Vagina (tissue), 2 donors: ENCODE measurements around the gene SMIM32. TPM values are rescaled to one million over a fixed set of nuclear protein-coding genes. Genes with fewer than 3 reads are reported as not detected.

Source experiments
- DNase-seq, 2 donors: peaks; one replicate each; pipeline ENCODE4 v3.0.0-alpha.2; 2017; ENCODE audit errors: extremely low spot score in 2 of 2
- H3K27ac ChIP-seq: fragments of 200-600 bp; sonication (generic); one replicate; pipeline ENCODE4 v1.5.1; 2019
- H3K27me3 ChIP-seq: fragments of 200-600 bp; sonication (generic); one replicate; pipeline ENCODE4 v1.5.1; 2019
- H3K36me3 ChIP-seq, 2 donors: fragments of 200-600 bp; sonication (generic); one replicate each; pipeline ENCODE4 v1.5.1; 2017 to 2019
- H3K4me1 ChIP-seq: fragments of 200-600 bp; sonication (generic); one replicate; pipeline ENCODE4 v1.5.1; 2019
- H3K4me3 ChIP-seq, 2 donors: fragments of 200-600 bp; sonication (generic); 1 replicate in 1 of 2; 2 replicates in 1 of 2; pipeline ENCODE4 v1.5.1; 2016 to 2019
- H3K9me3 ChIP-seq: fragments of 200-600 bp; sonication (generic); one replicate; pipeline ENCODE4 v1.5.1; 2019
- POLR2A ChIP-seq, 2 donors: fragments of 450-650 bp; IDR thresholded peaks; one replicate each; pipeline ENCODE4 v1.6.1; 2017; ENCODE audit warnings: antibody characterized with exemption in 2 of 2, mild to moderate bottlenecking in 2 of 2, moderate library complexity in 2 of 2
- POLR2AphosphoS5 ChIP-seq, 2 donors: sonication (generic); formaldehyde crosslinking; IDR thresholded peaks; one replicate each; pipeline ENCODE4 v1.9.0; 2017; ENCODE audit warnings: antibody characterized with exemption in 2 of 2, mild to moderate bottlenecking in 2 of 2, low read depth in 1 of 2; ENCODE audit not compliant: insufficient read depth in 1 of 2
- intact Hi-C: fragments of 100-400 bp; cut with DNase I; formaldehyde crosslinking; loops from one replicate; pipeline ENCODE4 v1.15.1; 2023
- total RNA-seq: library from RNA; depleted of rRNA; stranded (reverse); fragments of >200 nt; gene quantifications from one replicate; pipeline ENCODE4 v1.2.3, GENCODE V29; 2016
- TF ChIP-seq, protein P1 (sequence below), 3 experiments: fragments of 450-650 bp in 2 of 3; fragments of 200-600 bp in 1 of 3; sonication (generic) in 1 of 3; IDR thresholded peaks; one replicate each; pipeline ENCODE4 v1.5.1; 2017 to 2019; ENCODE audit warnings: antibody characterized with exemption in 3 of 3, mild to moderate bottlenecking in 2 of 3, moderate library complexity in 2 of 3

The SMIM32 gene
- total RNA-seq: not detected

DNA sequence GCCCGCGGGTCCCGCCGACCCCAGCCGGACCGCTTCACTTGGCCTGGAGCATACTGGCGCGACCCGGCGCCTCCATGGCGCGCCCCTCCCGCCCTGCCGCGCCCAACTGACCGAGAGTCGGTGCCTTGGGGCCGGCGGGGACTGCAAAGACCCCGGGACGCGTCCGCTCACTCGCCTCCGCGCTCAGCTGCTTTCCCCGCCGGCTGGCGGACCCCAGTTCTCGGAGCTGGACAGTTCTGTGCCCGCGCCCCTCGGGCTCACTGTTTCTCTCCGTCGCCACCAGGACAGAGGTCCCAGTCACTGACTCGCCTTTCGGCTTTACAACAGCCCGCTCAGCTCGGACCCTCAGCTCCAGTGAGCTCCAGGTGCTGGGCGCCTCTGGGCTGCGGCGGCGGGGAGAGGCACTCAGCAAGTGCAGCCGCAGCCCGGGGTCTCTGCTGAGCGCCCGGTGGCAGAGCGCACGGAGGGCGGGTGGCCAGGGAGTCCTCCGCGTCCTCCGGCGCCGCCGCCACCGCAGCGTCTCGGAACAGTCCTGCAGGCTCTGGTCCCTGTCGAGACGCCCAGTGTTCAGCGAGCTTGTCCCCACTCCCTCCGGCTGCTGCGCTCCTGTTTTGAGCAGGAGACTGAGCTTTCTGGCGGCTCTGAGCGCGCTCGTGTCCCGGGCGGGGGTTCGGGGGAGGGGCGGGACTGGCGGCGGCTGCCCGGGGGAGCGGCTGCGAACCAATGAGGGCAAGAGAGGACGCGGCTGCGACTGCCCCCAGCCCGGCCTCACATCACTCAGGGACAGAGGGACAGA, at the start of gene SMIM32:
Gene SMIM32 (minus strand): TSS at position 637 of the 796 bp plus-strand sequence. CDS start 638 bp downstream, outside the sequence.
- Histone ChIP-seq H3K4me3 (peak within 1 kb of the TSS; percentile 29 to 47), H3K4me1 (peaks cover 28% of the 10 kb centered on the region), H3K27me3 (no peaks in the 10 kb centered on the region), H3K9me3 (no peaks in the 10 kb centered on the region), H3K36me3 (peaks cover 0 to 11% of the 10 kb centered on the region in 2 donors), H3K27ac (no peak within 1 kb of the TSS)
- no peak for DNase-seq
- intact Hi-C loops: no loop called here
- TF ChIP-seq, protein P1, sequence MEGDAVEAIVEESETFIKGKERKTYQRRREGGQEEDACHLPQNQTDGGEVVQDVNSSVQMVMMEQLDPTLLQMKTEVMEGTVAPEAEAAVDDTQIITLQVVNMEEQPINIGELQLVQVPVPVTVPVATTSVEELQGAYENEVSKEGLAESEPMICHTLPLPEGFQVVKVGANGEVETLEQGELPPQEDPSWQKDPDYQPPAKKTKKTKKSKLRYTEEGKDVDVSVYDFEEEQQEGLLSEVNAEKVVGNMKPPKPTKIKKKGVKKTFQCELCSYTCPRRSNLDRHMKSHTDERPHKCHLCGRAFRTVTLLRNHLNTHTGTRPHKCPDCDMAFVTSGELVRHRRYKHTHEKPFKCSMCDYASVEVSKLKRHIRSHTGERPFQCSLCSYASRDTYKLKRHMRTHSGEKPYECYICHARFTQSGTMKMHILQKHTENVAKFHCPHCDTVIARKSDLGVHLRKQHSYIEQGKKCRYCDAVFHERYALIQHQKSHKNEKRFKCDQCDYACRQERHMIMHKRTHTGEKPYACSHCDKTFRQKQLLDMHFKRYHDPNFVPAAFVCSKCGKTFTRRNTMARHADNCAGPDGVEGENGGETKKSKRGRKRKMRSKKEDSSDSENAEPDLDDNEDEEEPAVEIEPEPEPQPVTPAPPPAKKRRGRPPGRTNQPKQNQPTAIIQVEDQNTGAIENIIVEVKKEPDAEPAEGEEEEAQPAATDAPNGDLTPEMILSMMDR (IDR thresholded peaks at IDR 0.05): no peak
- TF ChIP-seq POLR2AphosphoS5 (IDR thresholded peaks at IDR 0.05; ENCODE audit: insufficient read depth in 1 of 2, low read depth in 1 of 2) (no peak), POLR2A (IDR thresholded peaks at IDR 0.05) (no peak)

DNA sequence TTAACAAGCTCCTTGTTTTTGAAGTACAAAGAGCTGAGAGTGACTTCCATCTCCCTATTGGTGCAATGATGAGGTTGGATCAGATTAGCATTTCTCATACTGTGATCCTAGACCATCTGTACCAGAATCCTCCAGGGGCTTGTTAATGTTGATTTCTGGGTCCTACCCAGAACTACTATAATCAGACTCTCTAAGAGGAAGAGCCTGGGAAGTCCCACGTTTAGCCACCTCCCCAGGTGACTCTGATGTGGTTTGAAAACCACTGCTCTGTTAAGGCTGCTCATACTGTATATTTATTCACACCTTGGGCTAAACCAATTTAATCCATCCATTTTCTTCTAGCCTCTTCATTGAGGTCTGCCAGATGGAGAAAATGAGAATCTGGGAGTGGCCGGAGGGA, 49.6 kb upstream of the SMIM32 start:
- intact Hi-C loops: loop anchor here (10.0 kb wide), 1 partner anchor 522 kb away; no protein-coding TSS in a partner anchor
- Histone ChIP-seq H3K36me3 (no peaks in the 10 kb centered on the region), H3K9me3 (no peaks in the 10 kb centered on the region), H3K27ac (no peak overlapping the region), H3K27me3 (no peaks in the 10 kb centered on the region), H3K4me3 (no peak overlapping the region), H3K4me1 (no peaks in the 10 kb centered on the region)
- DNase-seq: no peak
- TF ChIP-seq POLR2A (IDR thresholded peaks at IDR 0.05) (no peak), POLR2AphosphoS5 (IDR thresholded peaks at IDR 0.05; ENCODE audit: insufficient read depth in 1 of 2, low read depth in 1 of 2) (no peak)
- TF ChIP-seq, protein P1 (IDR thresholded peaks at IDR 0.05): no peak

DNA sequence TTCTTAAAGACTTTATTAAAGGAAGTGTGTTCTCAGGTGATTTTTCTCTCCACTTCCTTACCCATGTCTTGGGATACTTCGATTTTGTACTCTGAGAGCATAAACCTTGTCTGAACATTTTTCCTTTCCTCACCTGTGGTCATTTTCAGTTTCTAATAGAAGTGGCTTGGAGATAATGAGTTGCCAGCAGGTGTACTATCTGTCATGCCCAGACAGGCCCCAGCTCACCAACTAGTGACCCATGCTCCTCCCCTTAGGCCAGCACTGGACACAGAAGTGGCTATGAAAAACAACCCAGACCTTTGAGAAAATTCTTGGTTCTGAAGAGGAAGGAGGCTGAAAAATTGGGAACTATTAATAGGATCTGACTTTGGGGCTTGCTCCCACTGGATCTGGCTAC, 49.2 kb upstream of the SMIM32 start:
- no peak for DNase-seq
- H3K27me3 ChIP-seq: no peaks in the 10 kb centered on the region
- H3K4me1 ChIP-seq: no peaks in the 10 kb centered on the region
- no peak overlapping the region for H3K4me3 ChIP-seq
- no peaks in the 10 kb centered on the region for H3K36me3 ChIP-seq
- no peak overlapping the region for H3K27ac ChIP-seq
- H3K9me3 ChIP-seq: no peaks in the 10 kb centered on the region
- TF ChIP-seq POLR2AphosphoS5 (IDR thresholded peaks at IDR 0.05; ENCODE audit: insufficient read depth in 1 of 2, low read depth in 1 of 2): no peak
- TF ChIP-seq, protein P1 (IDR thresholded peaks at IDR 0.05): no peak
- intact Hi-C loops: loop anchor here (10.0 kb wide), 1 partner anchor 523 kb away; no protein-coding TSS in a partner anchor

DNA sequence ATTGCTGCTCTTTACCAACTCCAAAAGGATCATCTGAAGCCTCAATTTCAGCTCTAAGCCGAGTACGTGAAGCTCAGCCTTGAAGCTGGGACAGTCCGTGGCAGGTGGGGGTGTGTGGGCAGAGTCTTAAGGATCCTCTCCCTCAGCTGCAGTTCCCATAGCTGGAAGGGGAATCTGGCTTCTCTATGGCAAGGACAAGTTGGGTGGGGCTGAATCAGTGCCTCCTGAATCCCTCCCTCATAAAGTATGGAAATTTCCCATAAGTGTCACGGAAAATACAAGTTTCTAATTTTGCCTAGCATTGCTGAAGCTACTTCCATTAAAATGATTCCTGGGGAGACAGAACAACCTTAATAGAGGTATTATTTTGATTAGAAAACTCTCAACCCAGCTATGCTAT, 47.9 kb upstream of the SMIM32 start:
- no peak for DNase-seq
- intact Hi-C loops: loop anchor here (10.0 kb wide), 1 partner anchor 524 kb away; no protein-coding TSS in a partner anchor
- Histone ChIP-seq H3K9me3 (no peaks in the 10 kb centered on the region), H3K36me3 (no peaks in the 10 kb centered on the region), H3K4me1 (no peaks in the 10 kb centered on the region), H3K27me3 (no peaks in the 10 kb centered on the region), H3K27ac (no peak overlapping the region), H3K4me3 (no peak overlapping the region)
- no peak for TF ChIP-seq POLR2AphosphoS5 (IDR thresholded peaks at IDR 0.05; ENCODE audit: insufficient read depth in 1 of 2, low read depth in 1 of 2)
- no peak for TF ChIP-seq POLR2A (IDR thresholded peaks at IDR 0.05)
- TF ChIP-seq, protein P1 (IDR thresholded peaks at IDR 0.05): no peak

DNA sequence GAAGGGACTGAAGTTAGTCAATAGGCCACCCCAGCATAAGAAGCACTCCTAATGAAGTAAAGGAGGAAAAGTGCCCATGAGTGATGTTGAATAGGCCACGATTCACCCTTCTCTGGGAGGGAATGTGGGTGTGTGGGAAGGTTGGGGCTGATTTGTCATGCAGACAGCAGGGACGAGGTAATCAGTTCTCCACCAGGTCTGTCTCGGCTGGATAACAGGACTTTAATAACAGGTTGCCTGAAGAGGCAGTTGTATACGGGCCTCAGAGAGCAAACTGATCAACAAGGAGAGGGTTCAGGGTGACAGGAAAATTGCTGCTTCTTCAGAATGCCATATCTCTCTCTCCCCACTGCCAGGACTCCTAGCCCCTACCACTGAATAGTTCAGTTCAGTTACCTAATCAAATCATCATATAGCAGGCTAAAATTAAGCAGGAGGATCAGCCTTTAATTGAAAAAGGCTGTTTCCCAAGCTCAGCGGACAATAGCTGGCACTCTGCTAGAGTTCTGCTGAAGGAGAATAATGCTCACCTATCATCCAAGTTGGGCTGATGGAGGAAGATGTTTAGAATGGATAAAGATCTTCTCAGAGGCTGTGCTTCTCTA, 43.6 kb upstream of the SMIM32 start:
- intact Hi-C loops: no loop called here
- Histone ChIP-seq H3K27ac (no peak overlapping the region), H3K36me3 (no peaks in the 10 kb centered on the region), H3K4me3 (no peak overlapping the region), H3K4me1 (no peaks in the 10 kb centered on the region), H3K27me3 (no peaks in the 10 kb centered on the region), H3K9me3 (no peaks in the 10 kb centered on the region)
- TF ChIP-seq, protein P1 (IDR thresholded peaks at IDR 0.05): no peak
- TF ChIP-seq POLR2AphosphoS5 (IDR thresholded peaks at IDR 0.05; ENCODE audit: insufficient read depth in 1 of 2, low read depth in 1 of 2) (no peak), POLR2A (IDR thresholded peaks at IDR 0.05) (no peak)
- no peak for DNase-seq
